ENCODE results near the gene AFF3.
A peak's percentile ranks its signal among the peaks of the same experiment; 100 is the strongest.
"Not testable (repeated sequence)": the region's sequence is repeated elsewhere in the genome, so short reads cannot be mapped to it uniquely, and the experiment has no call there.

AFF3 gene

GRCh38 chr2:99974275-99974674 is 168.1 kb downstream of the AFF3 start:
- Mint-ChIP-seq H3K27me3 (no peaks in the 10 kb centered on the region), H3K36me3 (peaks cover 7% of the 10 kb centered on the region), H3K9me3 (no peaks in the 10 kb centered on the region), H3K27ac (no peak overlapping the region), H3K4me1 (peaks cover 3% of the 10 kb centered on the region), H3K4me3 (no peak overlapping the region)

GRCh38 chr2:99971326-99971900 is 171.0 kb downstream of the AFF3 start:
- Mint-ChIP-seq H3K4me3 (no peak overlapping the region), H3K4me1 (peaks cover 3% of the 10 kb centered on the region), H3K36me3 (peaks cover 13% of the 10 kb centered on the region), H3K27me3 (no peaks in the 10 kb centered on the region), H3K27ac (no peak overlapping the region), H3K9me3 (no peaks in the 10 kb centered on the region)

GRCh38 chr2:99970292-99970868 is 172.0 kb downstream of the AFF3 start:
- Mint-ChIP-seq H3K36me3 (peaks cover 13% of the 10 kb centered on the region), H3K27ac (peak overlapping the region; percentile 42), H3K9me3 (no peaks in the 10 kb centered on the region)

GRCh38 chr2:99961196-99961913 is 181.0 kb downstream of the AFF3 start:
- Mint-ChIP-seq H3K4me1 (no peaks in the 10 kb centered on the region), H3K4me3 (no peak overlapping the region), H3K27ac (no peak overlapping the region), H3K36me3 (peaks cover 7% of the 10 kb centered on the region), H3K27me3 (no peaks in the 10 kb centered on the region), H3K9me3 (no peaks in the 10 kb centered on the region)

More at GRCh38 chr2:99970292-99970868, 172.0 kb downstream of the AFF3 start:
- no peak overlapping the region for H3K4me3 Mint-ChIP-seq
- peaks cover 2% of the 10 kb centered on the region for H3K4me1 Mint-ChIP-seq
- no peaks in the 10 kb centered on the region for H3K27me3 Mint-ChIP-seq

- Mint-ChIP-seq H3K36me3 (peaks cover 9% of the 10 kb centered on the region), H3K9me3 (no peaks in the 10 kb centered on the region), H3K27ac (no peak overlapping the region), H3K4me1 (no peaks in the 10 kb centered on the region), H3K27me3 (no peaks in the 10 kb centered on the region), H3K4me3 (no peak overlapping the region)
Observed at GRCh38 chr2:99960790-99961189, 181.6 kb downstream of the AFF3 start.

GRCh38 chr2:99960291-99960690 is 182.1 kb downstream of the AFF3 start:
- H3K36me3 Mint-ChIP-seq, result peaks cover 9% of the 10 kb centered on the region
- no peaks in the 10 kb centered on the region for H3K9me3 Mint-ChIP-seq
- H3K4me1 Mint-ChIP-seq, result no peaks in the 10 kb centered on the region
- H3K27me3 Mint-ChIP-seq, result no peaks in the 10 kb centered on the region
- H3K27ac Mint-ChIP-seq, result no peak overlapping the region
- no peak overlapping the region for H3K4me3 Mint-ChIP-seq

GRCh38 chr2:99959261-99960014 is 183.0 kb downstream of the AFF3 start:
- no peaks in the 10 kb centered on the region for H3K4me1 Mint-ChIP-seq
- no peak overlapping the region for H3K4me3 Mint-ChIP-seq
- H3K9me3 Mint-ChIP-seq, result no peaks in the 10 kb centered on the region
- no peaks in the 10 kb centered on the region for H3K27me3 Mint-ChIP-seq
- H3K36me3 Mint-ChIP-seq, result peaks cover 9% of the 10 kb centered on the region
- H3K27ac Mint-ChIP-seq, result no peak overlapping the region

GRCh38 chr2:99957332-99958133 is 184.9 kb downstream of the AFF3 start:
- Mint-ChIP-seq H3K27me3 (no peaks in the 10 kb centered on the region), H3K4me1 (no peaks in the 10 kb centered on the region), H3K27ac (no peak overlapping the region), H3K36me3 (peaks cover 9% of the 10 kb centered on the region), H3K9me3 (no peaks in the 10 kb centered on the region), H3K4me3 (no peak overlapping the region)

GRCh38 chr2:99956232-99957030 is 186.0 kb downstream of the AFF3 start:
- H3K4me3 Mint-ChIP-seq, result no peak overlapping the region
- H3K36me3 Mint-ChIP-seq, result peaks cover 10% of the 10 kb centered on the region
- H3K4me1 Mint-ChIP-seq, result no peaks in the 10 kb centered on the region
- no peaks in the 10 kb centered on the region for H3K9me3 Mint-ChIP-seq
- H3K27ac Mint-ChIP-seq, result no peak overlapping the region
- H3K27me3 Mint-ChIP-seq, result no peaks in the 10 kb centered on the region

GRCh38 chr2:99953750-99954149 is 188.6 kb downstream of the AFF3 start:
- no peaks in the 10 kb centered on the region for H3K27me3 Mint-ChIP-seq
- no peak overlapping the region for H3K27ac Mint-ChIP-seq
- H3K9me3 Mint-ChIP-seq, result no peaks in the 10 kb centered on the region
- H3K36me3 Mint-ChIP-seq, result peaks cover 10% of the 10 kb centered on the region
- H3K4me3 Mint-ChIP-seq, result no peak overlapping the region
- H3K4me1 Mint-ChIP-seq, result no peaks in the 10 kb centered on the region

- Mint-ChIP-seq H3K36me3 (peaks cover 5% of the 10 kb centered on the region), H3K27ac (no peak overlapping the region), H3K4me1 (no peaks in the 10 kb centered on the region), H3K27me3 (no peaks in the 10 kb centered on the region), H3K9me3 (no peaks in the 10 kb centered on the region), H3K4me3 (no peak overlapping the region)
Observed at GRCh38 chr2:99949963-99950362, 192.4 kb downstream of the AFF3 start.

GRCh38 chr2:99949530-99949929 is 192.9 kb downstream of the AFF3 start:
- no peaks in the 10 kb centered on the region for H3K9me3 Mint-ChIP-seq
- no peak overlapping the region for H3K27ac Mint-ChIP-seq
- no peaks in the 10 kb centered on the region for H3K27me3 Mint-ChIP-seq
- no peak overlapping the region for H3K4me3 Mint-ChIP-seq
- peaks cover 5% of the 10 kb centered on the region for H3K36me3 Mint-ChIP-seq
- no peaks in the 10 kb centered on the region for H3K4me1 Mint-ChIP-seq

GRCh38 chr2:99948010-99948409 is 194.4 kb downstream of the AFF3 start:
- H3K27ac Mint-ChIP-seq, result no peak overlapping the region
- H3K27me3 Mint-ChIP-seq, result no peaks in the 10 kb centered on the region
- H3K36me3 Mint-ChIP-seq, result peaks cover 5% of the 10 kb centered on the region
- H3K4me1 Mint-ChIP-seq, result no peaks in the 10 kb centered on the region
- H3K4me3 Mint-ChIP-seq, result no peak overlapping the region
- H3K9me3 Mint-ChIP-seq, result peaks cover 4% of the 10 kb centered on the region

- not testable (repeated sequence) for H3K36me3 Mint-ChIP-seq, H3K4me1 Mint-ChIP-seq, H3K9me3 Mint-ChIP-seq, H3K27ac Mint-ChIP-seq, H3K27me3 Mint-ChIP-seq, H3K4me3 Mint-ChIP-seq
Observed at GRCh38 chr2:99947366-99947765, 195.0 kb downstream of the AFF3 start.

GRCh38 chr2:99944019-99944418 is 198.4 kb downstream of the AFF3 start:
- Mint-ChIP-seq H3K9me3 (peaks cover 4% of the 10 kb centered on the region), H3K4me1 (no peaks in the 10 kb centered on the region), H3K27ac (no peak overlapping the region), H3K4me3 (no peak overlapping the region), H3K27me3 (no peaks in the 10 kb centered on the region), H3K36me3 (peaks cover 7% of the 10 kb centered on the region)

Measured in activated naive CD4-positive, alpha-beta T cell treated with anti-CD3 and anti-CD28 coated beads, Interleukin-2, amount 50 U/mL, for 24 hours (primary cell).